ENCODE measurements around the gene GRID1.

GRID1 gene

DNA sequence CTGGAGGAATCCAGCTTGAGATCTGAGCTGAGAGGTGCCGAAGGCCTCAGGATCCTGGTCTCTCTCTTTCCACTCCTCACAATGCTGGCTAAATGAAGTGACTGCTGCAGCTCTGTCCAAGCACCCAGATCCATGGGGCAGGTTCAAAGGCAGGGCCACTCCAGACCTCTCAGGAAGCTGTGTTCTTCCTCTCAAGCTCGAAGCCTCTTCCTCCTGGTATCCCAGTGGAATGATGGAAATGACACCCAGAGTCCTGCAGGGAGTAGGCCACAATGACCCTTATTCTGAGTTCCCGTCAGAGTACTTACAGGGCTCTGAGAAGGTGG is 574.1 kb downstream of the GRID1 start:
- TF ChIP-seq, protein P1, sequence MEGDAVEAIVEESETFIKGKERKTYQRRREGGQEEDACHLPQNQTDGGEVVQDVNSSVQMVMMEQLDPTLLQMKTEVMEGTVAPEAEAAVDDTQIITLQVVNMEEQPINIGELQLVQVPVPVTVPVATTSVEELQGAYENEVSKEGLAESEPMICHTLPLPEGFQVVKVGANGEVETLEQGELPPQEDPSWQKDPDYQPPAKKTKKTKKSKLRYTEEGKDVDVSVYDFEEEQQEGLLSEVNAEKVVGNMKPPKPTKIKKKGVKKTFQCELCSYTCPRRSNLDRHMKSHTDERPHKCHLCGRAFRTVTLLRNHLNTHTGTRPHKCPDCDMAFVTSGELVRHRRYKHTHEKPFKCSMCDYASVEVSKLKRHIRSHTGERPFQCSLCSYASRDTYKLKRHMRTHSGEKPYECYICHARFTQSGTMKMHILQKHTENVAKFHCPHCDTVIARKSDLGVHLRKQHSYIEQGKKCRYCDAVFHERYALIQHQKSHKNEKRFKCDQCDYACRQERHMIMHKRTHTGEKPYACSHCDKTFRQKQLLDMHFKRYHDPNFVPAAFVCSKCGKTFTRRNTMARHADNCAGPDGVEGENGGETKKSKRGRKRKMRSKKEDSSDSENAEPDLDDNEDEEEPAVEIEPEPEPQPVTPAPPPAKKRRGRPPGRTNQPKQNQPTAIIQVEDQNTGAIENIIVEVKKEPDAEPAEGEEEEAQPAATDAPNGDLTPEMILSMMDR (IDR thresholded peaks at IDR 0.05; ENCODE audit: low read length) = no peak
- TF ChIP-seq EZH2 (optimal IDR thresholded peaks at IDR 0.05; ENCODE audit: low read depth, low read length) (no peak), EZH2phosphoT487 (IDR thresholded peaks at IDR 0.05; ENCODE audit: low read length) (no peak)
- Histone ChIP-seq H3K4me1 (ENCODE audit: low read length) (no peaks in the 10 kb centered on the region), H3K9me2 (replicated peaks; ENCODE audit: insufficient read depth, low read length) (no peaks in the 10 kb centered on the region), H2AFZ (ENCODE audit: low read length) (no peak overlapping the region), H4K20me1 (ENCODE audit: insufficient read depth, low read length) (no peaks in the 10 kb centered on the region), H3K9me3 (replicated peaks; ENCODE audit: insufficient read depth, low read length) (no peaks in the 10 kb centered on the region), H3K79me2 (ENCODE audit: low read length) (no peaks in the 10 kb centered on the region), H3K27ac (ENCODE audit: low read length) (no peak overlapping the region), H3K4me2 (ENCODE audit: low read depth, low read length) (no peak overlapping the region), H3F3A (ENCODE audit: insufficient read depth, low read length) (no peaks in the 10 kb centered on the region), H3K27me3 (replicated peaks; ENCODE audit: insufficient read depth, low read length) (no peaks in the 10 kb centered on the region), H3K9ac (ENCODE audit: low read length) (no peak overlapping the region), H3K36me3 (replicated peaks; ENCODE audit: insufficient read depth, low read length) (no peaks in the 10 kb centered on the region), H3K4me3 (ENCODE audit: low read length) (no peak overlapping the region)
- no peak for DNase-seq

GRCh38 chr10:85791818-85792532 is 574.6 kb downstream of the GRID1 start:
- Histone ChIP-seq H3K27me3 (replicated peaks; ENCODE audit: insufficient read depth, low read length) (no peaks in the 10 kb centered on the region), H3K4me2 (ENCODE audit: low read depth, low read length) (no peak overlapping the region)
- DNase-seq = no peak

DNA sequence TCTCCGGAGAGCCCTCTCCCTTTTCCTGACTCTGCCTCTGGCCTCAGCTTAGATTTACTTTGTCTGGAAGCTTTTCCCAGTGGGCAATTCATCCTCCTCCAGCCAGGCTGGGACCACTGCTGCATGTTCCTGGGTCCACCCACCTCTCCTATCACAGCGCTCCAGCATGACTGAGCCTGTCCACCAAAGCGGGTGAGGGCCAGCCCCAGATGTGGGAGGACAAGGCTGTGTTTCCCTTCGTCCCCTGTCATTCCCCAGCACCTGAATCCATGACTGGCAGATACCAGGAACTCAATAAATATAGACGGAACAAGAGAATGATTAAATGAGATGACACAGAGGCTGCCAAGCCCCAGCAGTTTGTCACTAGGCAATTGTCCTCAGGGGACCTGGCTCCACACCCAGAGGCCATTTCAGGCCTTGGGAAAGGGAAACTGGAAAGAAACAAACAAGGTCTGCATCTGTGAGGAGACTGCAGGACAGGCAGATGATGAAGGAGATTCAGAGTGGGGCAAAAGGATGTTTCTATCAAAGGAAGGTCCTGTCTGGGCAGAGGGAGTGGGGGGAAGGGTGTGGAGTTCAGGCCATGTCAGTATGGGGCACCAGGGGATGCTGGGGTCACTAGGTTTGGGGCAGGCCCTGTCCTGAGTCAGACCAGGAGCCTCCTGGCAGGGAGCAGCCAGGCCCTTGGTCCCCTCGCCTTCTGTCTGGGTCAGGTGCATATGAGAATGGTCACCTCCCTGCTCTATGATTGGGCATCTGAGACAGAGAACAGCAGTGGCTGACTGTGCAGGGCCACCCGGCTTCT is 576.4 kb downstream of the GRID1 start:
- TF ChIP-seq EZH2 (optimal IDR thresholded peaks at IDR 0.05; ENCODE audit: low read depth, low read length) (no peak), EZH2phosphoT487 (IDR thresholded peaks at IDR 0.05; ENCODE audit: low read length) (no peak)
- TF ChIP-seq, protein P1 (IDR thresholded peaks at IDR 0.05; ENCODE audit: low read length) = no peak
- no peak for DNase-seq
- Histone ChIP-seq H4K20me1 (ENCODE audit: insufficient read depth, low read length) (no peaks in the 10 kb centered on the region), H3K4me1 (ENCODE audit: low read length) (no peaks in the 10 kb centered on the region), H3K9me3 (replicated peaks; ENCODE audit: insufficient read depth, low read length) (no peaks in the 10 kb centered on the region), H3F3A (ENCODE audit: insufficient read depth, low read length) (no peaks in the 10 kb centered on the region), H2AFZ (ENCODE audit: low read length) (no peak overlapping the region), H3K4me2 (ENCODE audit: low read depth, low read length) (no peak overlapping the region), H3K79me2 (ENCODE audit: low read length) (no peaks in the 10 kb centered on the region), H3K4me3 (ENCODE audit: low read length) (no peak overlapping the region), H3K9ac (ENCODE audit: low read length) (no peak overlapping the region), H3K27ac (ENCODE audit: low read length) (no peak overlapping the region), H3K27me3 (replicated peaks; ENCODE audit: insufficient read depth, low read length) (no peaks in the 10 kb centered on the region), H3K9me2 (replicated peaks; ENCODE audit: insufficient read depth, low read length) (no peaks in the 10 kb centered on the region), H3K36me3 (replicated peaks; ENCODE audit: insufficient read depth, low read length) (no peaks in the 10 kb centered on the region)

More at GRCh38 chr10:85791818-85792532, 574.6 kb downstream of the GRID1 start:
- H3K9me2 ChIP-seq (replicated peaks; ENCODE audit: insufficient read depth, low read length) = no peaks in the 10 kb centered on the region
- no peaks in the 10 kb centered on the region for H3F3A ChIP-seq (ENCODE audit: insufficient read depth, low read length)
- H3K79me2 ChIP-seq (ENCODE audit: low read length) = no peaks in the 10 kb centered on the region
- TF ChIP-seq EZH2phosphoT487 (IDR thresholded peaks at IDR 0.05; ENCODE audit: low read length) (no peak), EZH2 (optimal IDR thresholded peaks at IDR 0.05; ENCODE audit: low read depth, low read length) (no peak)
- TF ChIP-seq, protein P1 (IDR thresholded peaks at IDR 0.05; ENCODE audit: low read length) = no peak
- H2AFZ ChIP-seq (ENCODE audit: low read length) = no peak overlapping the region
- H3K4me1 ChIP-seq (ENCODE audit: low read length) = no peaks in the 10 kb centered on the region
- no peaks in the 10 kb centered on the region for H3K9me3 ChIP-seq (replicated peaks; ENCODE audit: insufficient read depth, low read length)
- no peak overlapping the region for H3K4me3 ChIP-seq (ENCODE audit: low read length)
- no peaks in the 10 kb centered on the region for H3K36me3 ChIP-seq (replicated peaks; ENCODE audit: insufficient read depth, low read length)
- H4K20me1 ChIP-seq (ENCODE audit: insufficient read depth, low read length) = no peaks in the 10 kb centered on the region
- no peak overlapping the region for H3K27ac ChIP-seq (ENCODE audit: low read length)
- no peak overlapping the region for H3K9ac ChIP-seq (ENCODE audit: low read length)
